NCI-H526 (cell line): ENCODE measurements around the gene MAP3K5.

Experiments
- DNase-seq, 2 experiments: peaks; one replicate each; lab custom pipeline; 2025; lab: John Stamatoyannopoulos, UW

The MAP3K5 gene

GRCh38 chr6:136571496-136571895 is 220.8 kb downstream of the MAP3K5 start:
- no peak for DNase-seq

- DNase-seq: no peak
Observed at GRCh38 chr6:136571065-136571464, 221.2 kb downstream of the MAP3K5 start.

- DNase-seq: no peak
Observed at GRCh38 chr6:136568129-136568528, 224.1 kb downstream of the MAP3K5 start.

DNA sequence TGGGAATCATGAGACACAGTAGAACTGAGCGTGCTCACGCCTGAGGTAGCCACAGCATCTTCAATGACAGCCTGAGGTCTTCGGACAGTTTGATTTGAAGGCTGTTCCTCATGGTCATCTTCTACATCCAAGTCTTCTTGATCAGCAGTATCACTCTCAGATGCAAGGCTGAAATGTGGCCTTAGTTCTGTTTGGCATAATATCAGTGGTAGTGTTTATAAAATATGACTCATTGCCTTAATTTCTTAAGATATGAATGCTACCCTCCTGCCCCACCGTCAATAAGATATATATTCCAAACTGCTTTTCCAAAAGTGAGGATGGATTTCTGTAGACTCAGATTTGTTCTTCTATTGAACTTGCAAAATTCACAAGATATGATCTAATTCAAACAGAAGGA is 224.6 kb downstream of the MAP3K5 start:
- DNase-seq: no peak

- no peak for DNase-seq
Observed at GRCh38 chr6:136566851-136567250, 225.4 kb downstream of the MAP3K5 start.

DNA sequence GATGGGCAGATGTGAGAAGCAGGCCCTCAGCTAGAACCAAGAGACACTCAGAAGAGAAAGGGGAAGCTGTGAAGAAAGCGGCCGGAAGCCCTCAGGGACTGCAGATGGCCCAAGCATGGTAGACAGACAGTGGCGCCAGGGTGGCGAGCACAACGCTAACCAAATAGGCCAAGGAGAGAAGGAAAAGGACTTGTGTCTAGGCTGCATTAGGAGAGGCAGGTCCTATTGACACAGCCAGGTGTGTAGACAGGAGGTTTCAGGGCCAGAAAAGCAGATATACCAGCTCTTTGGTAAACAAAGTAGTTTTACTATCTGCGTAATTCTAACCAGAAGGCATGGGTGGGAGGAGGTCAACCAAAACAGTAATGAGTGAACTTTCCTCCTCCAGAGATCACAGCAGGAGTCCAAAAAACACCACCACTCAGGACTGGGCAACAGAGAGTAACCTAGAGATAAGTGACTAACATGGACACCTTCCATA is 226.2 kb downstream of the MAP3K5 start:
- DNase-seq: no peak

DNA sequence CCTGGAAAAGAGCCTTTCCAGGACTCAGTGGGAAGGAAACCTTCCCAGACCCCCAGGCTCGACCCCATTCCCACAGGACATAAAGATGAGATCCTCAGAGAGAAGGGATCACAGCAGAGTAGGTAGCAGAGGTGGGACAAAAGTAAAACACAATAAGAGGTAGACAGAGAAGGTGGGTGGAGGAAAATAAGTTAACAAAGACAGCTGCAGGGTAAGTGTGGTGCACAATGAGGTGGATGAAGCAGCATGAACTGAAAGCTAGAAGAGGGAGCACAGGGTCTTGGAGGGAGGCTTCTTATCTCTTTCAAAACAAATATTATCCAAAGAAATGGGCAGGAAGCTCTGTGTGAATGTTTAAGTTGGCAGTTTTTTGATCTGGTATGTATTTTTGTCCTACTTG is 228.1 kb downstream of the MAP3K5 start:
- DNase-seq: no peak

DNA sequence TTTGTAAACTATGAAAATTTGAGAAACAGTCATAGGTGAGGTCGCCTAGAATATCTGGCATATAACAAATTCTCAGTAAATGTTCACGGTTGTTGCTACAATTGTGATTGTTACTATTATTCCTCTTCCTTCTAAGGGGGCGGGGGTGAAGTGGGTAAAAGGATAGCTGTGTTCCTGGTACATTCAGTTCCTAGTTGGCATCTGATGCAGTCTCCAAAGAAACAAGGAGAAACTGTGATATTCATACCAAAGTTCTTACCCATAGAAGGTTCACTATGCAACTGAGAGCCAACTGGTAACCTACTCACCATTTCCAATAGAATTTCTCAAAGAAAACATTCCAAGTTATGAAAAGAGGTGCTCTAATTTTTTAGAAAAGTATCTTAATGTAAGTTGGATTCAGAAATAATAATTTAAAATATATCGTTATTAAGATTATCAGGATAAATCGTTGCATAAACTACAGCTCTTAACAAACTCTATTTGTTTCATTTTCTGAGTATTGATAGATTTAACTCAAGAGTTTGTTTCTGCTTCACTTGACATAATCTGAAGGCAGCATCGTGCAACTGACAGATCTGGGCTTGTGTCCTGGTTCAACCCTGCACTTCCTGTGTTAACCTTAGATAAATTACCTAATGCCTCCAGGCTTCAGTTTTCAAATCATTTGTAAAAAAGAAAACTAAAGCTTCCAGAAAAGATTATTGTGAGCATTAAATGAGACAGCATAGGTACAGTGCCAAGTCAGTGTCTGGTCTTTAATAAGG is 228.7 kb downstream of the MAP3K5 start:
- DNase-seq: no peak

DNA sequence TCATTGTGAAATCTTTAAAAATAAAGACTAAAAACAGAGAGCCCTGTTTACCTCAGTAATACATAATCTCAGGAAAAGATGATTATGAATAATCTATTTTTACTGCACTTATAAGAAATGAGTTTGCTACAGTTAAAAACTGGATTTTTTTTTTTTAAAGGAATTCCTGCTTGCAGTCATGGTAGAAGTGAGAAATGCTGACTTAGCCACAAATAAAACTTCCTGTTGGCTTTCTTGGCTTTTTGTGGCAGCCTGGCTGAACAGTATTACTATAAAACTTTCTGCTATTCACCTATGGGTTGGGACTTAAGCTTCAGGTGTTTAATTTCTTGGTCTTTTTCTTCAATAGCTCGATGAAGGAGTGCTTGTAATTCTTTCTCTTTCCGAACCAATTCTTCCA is 230.1 kb downstream of the MAP3K5 start:
- no peak for DNase-seq

- no peak for DNase-seq
Observed at GRCh38 chr6:136553166-136553787, 239.0 kb downstream of the MAP3K5 start.

GRCh38 chr6:136552054-136552453 is 240.2 kb downstream of the MAP3K5 start:
- no peak for DNase-seq

DNA sequence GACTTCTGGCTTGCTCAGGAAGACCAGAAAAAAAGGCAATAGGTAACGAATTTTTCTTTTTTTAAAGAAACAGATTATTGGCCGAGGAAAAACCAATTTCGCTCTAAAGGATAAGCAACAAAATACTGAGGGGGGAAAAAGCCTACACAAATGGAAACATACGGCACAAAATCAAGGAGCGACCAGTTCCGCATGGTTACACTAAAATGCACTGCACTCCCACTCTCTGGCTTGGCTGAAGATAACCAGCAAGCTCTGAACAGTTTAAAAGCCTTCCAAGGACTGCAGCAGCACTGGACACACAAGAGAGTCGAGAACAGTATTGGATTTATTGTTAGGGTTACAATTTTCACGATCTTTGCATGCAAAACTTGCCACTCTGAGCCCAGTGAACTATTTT is 241.2 kb downstream of the MAP3K5 start:
- peak in 1 of 2 experiments; percentile 56 for DNase-seq

DNA sequence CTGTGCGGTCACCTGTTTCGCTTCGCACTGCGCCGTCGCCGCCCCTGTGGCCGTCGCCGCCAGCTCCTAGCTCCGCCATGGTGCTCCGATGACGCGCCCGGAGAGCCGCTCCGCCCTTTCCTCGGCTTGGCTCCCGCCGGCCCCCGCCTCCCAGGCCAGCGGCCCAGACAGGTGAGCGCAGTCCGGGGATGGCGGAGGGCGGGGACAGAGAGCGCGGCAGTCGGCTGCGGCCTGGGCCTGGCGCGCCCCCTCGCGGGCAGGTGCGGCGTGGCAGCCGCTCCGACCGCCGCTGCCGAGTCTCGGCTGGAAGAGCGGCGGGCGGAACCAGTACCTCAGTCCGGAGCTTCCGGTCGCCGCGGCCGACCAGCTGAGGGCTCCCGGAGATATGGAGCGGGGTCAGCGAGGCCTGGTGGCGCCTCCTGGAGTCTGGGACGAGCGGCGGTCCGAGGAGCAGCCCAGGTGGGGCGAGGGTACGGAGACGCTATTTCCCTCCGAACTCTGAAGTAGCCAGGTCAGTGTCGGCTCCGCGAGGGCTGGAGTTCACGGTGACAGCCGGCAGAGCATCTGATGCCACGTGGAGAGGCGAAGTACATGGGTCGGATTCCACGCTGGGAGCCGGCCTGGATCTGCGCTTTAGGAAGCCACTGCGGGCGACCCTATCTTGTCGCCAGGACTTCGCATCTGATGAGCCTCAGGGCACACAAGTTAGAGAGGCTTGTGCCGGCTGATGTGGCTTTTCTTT is 241.8 kb downstream of the MAP3K5 start, which contains the start of gene MAP7:
Gene MAP7, minus strand, starts transcription at position 93 of the 742 bp plus-strand sequence. Its CDS starts 14 bp downstream, at position 79.
- peak; percentile 86 to 97 for DNase-seq

DNA sequence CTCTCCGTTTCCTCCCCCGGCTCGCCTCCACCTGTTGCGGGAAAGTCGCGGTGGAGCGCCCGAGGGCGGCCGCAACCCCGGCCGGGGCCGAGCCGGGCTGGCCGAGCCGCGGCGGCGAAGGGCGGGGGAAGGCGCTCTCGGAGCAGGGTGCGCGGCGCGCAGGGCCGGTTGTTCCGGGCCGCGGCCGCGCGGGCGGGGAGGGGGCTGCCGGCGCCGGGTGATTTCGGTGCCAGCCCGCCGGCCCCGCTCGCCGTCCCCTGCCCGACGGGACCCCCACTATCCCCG is 242.3 kb downstream of the MAP3K5 start:
- peak in 1 of 2 experiments; percentile 82 for DNase-seq

GRCh38 chr6:136549300-136550044 is 242.8 kb downstream of the MAP3K5 start:
- peak; percentile 32 to 69 for DNase-seq

- peak in 1 of 2 experiments; percentile 48 for DNase-seq
Observed at GRCh38 chr6:136548582-136549299, 243.5 kb downstream of the MAP3K5 start.

- no peak for DNase-seq
Observed at GRCh38 chr6:136547871-136548270, 244.4 kb downstream of the MAP3K5 start.

DNA sequence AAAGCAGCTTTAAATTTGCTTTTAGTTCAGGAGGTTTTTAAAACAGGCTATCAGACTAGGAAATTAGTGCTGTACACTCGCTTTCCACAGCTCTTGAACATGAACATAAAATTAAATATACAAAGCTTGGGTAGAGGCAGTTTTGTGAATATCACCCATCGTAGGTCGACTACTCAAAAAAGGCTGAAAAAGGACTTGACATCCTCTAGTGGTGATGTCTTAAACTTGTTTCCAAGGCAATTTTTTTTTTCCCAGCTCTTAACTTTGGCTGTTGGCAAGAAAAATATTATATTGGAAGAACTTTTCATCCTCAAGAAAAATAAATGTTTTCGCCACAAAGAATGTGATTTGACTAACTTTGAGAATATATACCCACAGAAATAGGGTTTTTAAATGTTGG is 244.9 kb downstream of the MAP3K5 start:
- peak; percentile 42 to 67 for DNase-seq

GRCh38 chr6:136546331-136546730 is 245.9 kb downstream of the MAP3K5 start:
- no peak for DNase-seq

DNA sequence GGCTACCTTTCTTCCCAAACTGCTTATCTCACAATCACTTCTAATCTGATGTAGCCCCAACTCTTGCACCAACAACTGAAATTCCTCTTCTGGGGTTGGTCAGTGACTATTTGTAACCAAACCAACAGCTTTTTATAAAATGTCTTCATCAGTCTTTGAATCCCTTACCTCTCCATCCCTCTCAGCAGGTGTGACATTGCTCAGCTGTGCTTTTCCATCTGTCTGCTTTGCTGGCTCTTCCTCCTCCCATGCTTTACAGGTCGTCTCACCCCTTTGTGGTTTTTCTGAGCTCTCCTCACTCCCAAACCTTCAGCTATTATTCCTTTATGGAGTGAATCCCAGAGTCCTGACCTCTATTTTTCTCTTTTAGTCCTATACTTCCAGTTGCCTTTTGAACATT is 248.0 kb downstream of the MAP3K5 start:
- no peak for DNase-seq

DNA sequence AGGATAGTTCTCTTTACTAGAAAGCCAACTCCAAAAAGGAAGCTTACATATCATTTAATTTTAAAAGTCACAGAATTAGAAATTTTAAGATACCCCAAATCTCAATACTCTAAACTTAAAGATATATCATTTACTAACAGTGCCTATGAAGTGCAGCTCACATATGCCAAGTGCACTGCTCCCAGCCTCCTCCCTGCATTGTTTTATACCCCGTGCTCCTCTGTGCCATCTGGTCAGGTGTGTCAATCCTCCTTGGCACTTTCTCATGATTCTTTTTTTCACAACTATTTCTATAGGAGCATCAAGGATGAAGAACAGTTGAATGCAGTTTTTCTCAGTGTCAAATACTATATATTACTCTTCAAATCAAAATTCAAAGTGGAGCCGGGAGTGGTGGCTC is 250.9 kb downstream of the MAP3K5 start:
- DNase-seq: no peak
